ENCODE measurements around the gene MAP2K6. TPM values are rescaled to one million over a fixed set of nuclear protein-coding genes. Genes with fewer than 3 reads are reported as not detected.

MAP2K6 gene
- polyA plus RNA-seq (2013, experiment 1 of 2) = 7.1 TPM
- polyA plus RNA-seq (2013, experiment 2 of 2) = 7.7 TPM

GRCh38 chr17:69414408-69415274, at the start of gene MAP2K6:
MAP2K6 (plus strand) TSS chr17:69414697; CDS start chr17:69414985, 288 bp downstream.
- peak within 1 kb of the TSS; percentile 73 for H3K56ac ChIP-seq (ENCODE audit: low read length)
- H3K79me1 ChIP-seq (ENCODE audit: low read length) = no peaks in the 10 kb centered on the region
- peak within 1 kb of the TSS; percentile 2 for H3K18ac ChIP-seq (ENCODE audit: low read length)
- H3K27ac ChIP-seq (ENCODE audit: low read depth, low read length) = peak within 1 kb of the TSS; percentile 33
- H4K5ac ChIP-seq (ENCODE audit: low read length) = peak within 1 kb of the TSS; percentile 33
- peak within 1 kb of the TSS; percentile 69 for H3K9ac ChIP-seq (ENCODE audit: low read length)
- no CpG with 5 or more reads among the region's 27 CpGs for WGBS (ENCODE audit: extremely low coverage, insufficient coverage, low lambda C conversion rate)
- no peaks in the 10 kb centered on the region for H3K79me2 ChIP-seq (ENCODE audit: control insufficient read depth, insufficient read depth, low read length)
- no peak within 1 kb of the TSS for H2AK5ac ChIP-seq (ENCODE audit: low read length)
- peaks cover 5% of the 10 kb centered on the region for H3K4me1 ChIP-seq (ENCODE audit: control insufficient read depth, low read depth, low read length)
- no peak within 1 kb of the TSS for H2BK120ac ChIP-seq (ENCODE audit: low read depth, low read length)
- H4K8ac ChIP-seq (ENCODE audit: low read depth, low read length) = no peak within 1 kb of the TSS
- no peak within 1 kb of the TSS for H3K4ac ChIP-seq (ENCODE audit: low read depth, low read length)
- no peak within 1 kb of the TSS for H3K23ac ChIP-seq (ENCODE audit: low read length)
- H2BK15ac ChIP-seq (replicated peaks; ENCODE audit: low read depth) = no peak within 1 kb of the TSS
- DNase-seq = peak; percentile 90
- peak within 1 kb of the TSS; percentile 85 for H3K4me3 ChIP-seq (ENCODE audit: low read length)
- H3K4me2 ChIP-seq (ENCODE audit: low read length) = peak within 1 kb of the TSS; percentile 100
- H2BK5ac ChIP-seq (ENCODE audit: low read length) = no peak within 1 kb of the TSS
- no peaks in the 10 kb centered on the region for H3K36me3 ChIP-seq (ENCODE audit: control insufficient read depth, insufficient read depth, low read length)
- H3K27me3 ChIP-seq (ENCODE audit: insufficient read depth, low read length, poor library complexity) = no peaks in the 10 kb centered on the region

- Histone ChIP-seq H3K18ac (ENCODE audit: low read length) (no peak overlapping the region), H2BK15ac (replicated peaks; ENCODE audit: low read depth) (no peak overlapping the region), H3K27ac (ENCODE audit: low read depth, low read length) (no peak overlapping the region), H3K4me3 (ENCODE audit: low read length) (no peak overlapping the region), H3K36me3 (ENCODE audit: control insufficient read depth, insufficient read depth, low read length) (no peaks in the 10 kb centered on the region), H4K5ac (ENCODE audit: low read length) (no peak overlapping the region), H3K23ac (ENCODE audit: low read length) (no peak overlapping the region), H3K9ac (ENCODE audit: low read length) (no peak overlapping the region), H4K8ac (ENCODE audit: low read depth, low read length) (no peak overlapping the region), H3K56ac (ENCODE audit: low read length) (no peak overlapping the region), H2BK120ac (ENCODE audit: low read depth, low read length) (no peak overlapping the region), H3K4ac (ENCODE audit: low read depth, low read length) (no peak overlapping the region), H3K79me1 (ENCODE audit: low read length) (no peaks in the 10 kb centered on the region), H3K79me2 (ENCODE audit: control insufficient read depth, insufficient read depth, low read length) (no peaks in the 10 kb centered on the region), H2BK5ac (ENCODE audit: low read length) (no peak overlapping the region), H3K4me2 (ENCODE audit: low read length) (no peak overlapping the region), H2AK5ac (ENCODE audit: low read length) (no peak overlapping the region), H3K4me1 (ENCODE audit: control insufficient read depth, low read depth, low read length) (no peaks in the 10 kb centered on the region), H3K27me3 (ENCODE audit: insufficient read depth, low read length, poor library complexity) (no peaks in the 10 kb centered on the region)
- peak; percentile 6 for DNase-seq
- WGBS (ENCODE audit: extremely low coverage, insufficient coverage, low lambda C conversion rate) = no CpG with 5 or more reads among the region's 3 CpGs
Observed at GRCh38 chr17:69367298-69367697, 47.2 kb upstream of the MAP2K6 start.

- WGBS (ENCODE audit: extremely low coverage, insufficient coverage, low lambda C conversion rate) = no CpG with 5 or more reads among the region's 2 CpGs
- H3K4me2 ChIP-seq (ENCODE audit: low read length) = no peak overlapping the region
- no peak overlapping the region for H3K23ac ChIP-seq (ENCODE audit: low read length)
- H3K4me1 ChIP-seq (ENCODE audit: control insufficient read depth, low read depth, low read length) = no peaks in the 10 kb centered on the region
- no peaks in the 10 kb centered on the region for H3K79me1 ChIP-seq (ENCODE audit: low read length)
- no peak overlapping the region for H3K18ac ChIP-seq (ENCODE audit: low read length)
- H3K79me2 ChIP-seq (ENCODE audit: control insufficient read depth, insufficient read depth, low read length) = no peaks in the 10 kb centered on the region
- H2BK15ac ChIP-seq (replicated peaks; ENCODE audit: low read depth) = no peak overlapping the region
- H3K36me3 ChIP-seq (ENCODE audit: control insufficient read depth, insufficient read depth, low read length) = no peaks in the 10 kb centered on the region
- no peak for DNase-seq
- H3K9ac ChIP-seq (ENCODE audit: low read length) = no peak overlapping the region
- H4K8ac ChIP-seq (ENCODE audit: low read depth, low read length) = no peak overlapping the region
- H3K4me3 ChIP-seq (ENCODE audit: low read length) = no peak overlapping the region
- H2AK5ac ChIP-seq (ENCODE audit: low read length) = no peak overlapping the region
- no peak overlapping the region for H2BK5ac ChIP-seq (ENCODE audit: low read length)
- no peaks in the 10 kb centered on the region for H3K27me3 ChIP-seq (ENCODE audit: insufficient read depth, low read length, poor library complexity)
- H2BK120ac ChIP-seq (ENCODE audit: low read depth, low read length) = no peak overlapping the region
- H3K4ac ChIP-seq (ENCODE audit: low read depth, low read length) = no peak overlapping the region
- no peak overlapping the region for H4K5ac ChIP-seq (ENCODE audit: low read length)
- H3K56ac ChIP-seq (ENCODE audit: low read length) = no peak overlapping the region
- no peak overlapping the region for H3K27ac ChIP-seq (ENCODE audit: low read depth, low read length)
Observed at GRCh38 chr17:69373069-69373468, 41.4 kb upstream of the MAP2K6 start.

- no peak overlapping the region for H3K4ac ChIP-seq (ENCODE audit: low read depth, low read length)
- H3K27ac ChIP-seq (ENCODE audit: low read depth, low read length) = no peak overlapping the region
- H3K56ac ChIP-seq (ENCODE audit: low read length) = no peak overlapping the region
- H3K9ac ChIP-seq (ENCODE audit: low read length) = no peak overlapping the region
- H2BK120ac ChIP-seq (ENCODE audit: low read depth, low read length) = no peak overlapping the region
- no peak overlapping the region for H3K4me2 ChIP-seq (ENCODE audit: low read length)
- no peaks in the 10 kb centered on the region for H3K27me3 ChIP-seq (ENCODE audit: insufficient read depth, low read length, poor library complexity)
- H3K36me3 ChIP-seq (ENCODE audit: control insufficient read depth, insufficient read depth, low read length) = no peaks in the 10 kb centered on the region
- H2BK15ac ChIP-seq (replicated peaks; ENCODE audit: low read depth) = no peak overlapping the region
- no peak overlapping the region for H3K4me3 ChIP-seq (ENCODE audit: low read length)
- H3K79me1 ChIP-seq (ENCODE audit: low read length) = no peaks in the 10 kb centered on the region
- H4K8ac ChIP-seq (ENCODE audit: low read depth, low read length) = no peak overlapping the region
- WGBS (ENCODE audit: extremely low coverage, insufficient coverage, low lambda C conversion rate) = no CpG with 5 or more reads among the region's 2 CpGs
- no peak for DNase-seq
- no peak overlapping the region for H4K5ac ChIP-seq (ENCODE audit: low read length)
- H3K4me1 ChIP-seq (ENCODE audit: control insufficient read depth, low read depth, low read length) = no peaks in the 10 kb centered on the region
- H2BK5ac ChIP-seq (ENCODE audit: low read length) = no peak overlapping the region
- no peak overlapping the region for H3K23ac ChIP-seq (ENCODE audit: low read length)
- no peak overlapping the region for H2AK5ac ChIP-seq (ENCODE audit: low read length)
- H3K18ac ChIP-seq (ENCODE audit: low read length) = no peak overlapping the region
- H3K79me2 ChIP-seq (ENCODE audit: control insufficient read depth, insufficient read depth, low read length) = no peaks in the 10 kb centered on the region
Observed at GRCh38 chr17:69375229-69375628, 39.3 kb upstream of the MAP2K6 start.

GRCh38 chr17:69388822-69389442, 25.6 kb upstream of the MAP2K6 start:
- Histone ChIP-seq H3K18ac (ENCODE audit: low read length) (no peak overlapping the region), H3K4me2 (ENCODE audit: low read length) (no peak overlapping the region), H2BK5ac (ENCODE audit: low read length) (no peak overlapping the region), H3K56ac (ENCODE audit: low read length) (no peak overlapping the region), H2AK5ac (ENCODE audit: low read length) (no peak overlapping the region), H4K8ac (ENCODE audit: low read depth, low read length) (no peak overlapping the region), H3K4ac (ENCODE audit: low read depth, low read length) (no peak overlapping the region), H3K23ac (ENCODE audit: low read length) (no peak overlapping the region), H3K79me2 (ENCODE audit: control insufficient read depth, insufficient read depth, low read length) (no peaks in the 10 kb centered on the region), H3K36me3 (ENCODE audit: control insufficient read depth, insufficient read depth, low read length) (no peaks in the 10 kb centered on the region), H2BK120ac (ENCODE audit: low read depth, low read length) (no peak overlapping the region), H3K79me1 (ENCODE audit: low read length) (no peaks in the 10 kb centered on the region), H4K5ac (ENCODE audit: low read length) (no peak overlapping the region), H3K27ac (ENCODE audit: low read depth, low read length) (no peak overlapping the region), H3K4me1 (ENCODE audit: control insufficient read depth, low read depth, low read length) (no peaks in the 10 kb centered on the region), H3K9ac (ENCODE audit: low read length) (no peak overlapping the region), H3K4me3 (ENCODE audit: low read length) (no peak overlapping the region), H2BK15ac (replicated peaks; ENCODE audit: low read depth) (no peak overlapping the region), H3K27me3 (ENCODE audit: insufficient read depth, low read length, poor library complexity) (no peaks in the 10 kb centered on the region)
- no peak for DNase-seq
- no CpG with 5 or more reads among the region's 7 CpGs for WGBS (ENCODE audit: extremely low coverage, insufficient coverage, low lambda C conversion rate)
